Endothelial cell of hepatic sinusoid (primary cell): Measurements from ENCODE around the gene PTPRG.

Source experiments
- in situ Hi-C: cut with HindIII; loops from 2 replicates; pipeline ENCODE4 v1.10.0; 2017; ENCODE audit warnings: low sequenced_read_pairs

The PTPRG gene

DNA sequence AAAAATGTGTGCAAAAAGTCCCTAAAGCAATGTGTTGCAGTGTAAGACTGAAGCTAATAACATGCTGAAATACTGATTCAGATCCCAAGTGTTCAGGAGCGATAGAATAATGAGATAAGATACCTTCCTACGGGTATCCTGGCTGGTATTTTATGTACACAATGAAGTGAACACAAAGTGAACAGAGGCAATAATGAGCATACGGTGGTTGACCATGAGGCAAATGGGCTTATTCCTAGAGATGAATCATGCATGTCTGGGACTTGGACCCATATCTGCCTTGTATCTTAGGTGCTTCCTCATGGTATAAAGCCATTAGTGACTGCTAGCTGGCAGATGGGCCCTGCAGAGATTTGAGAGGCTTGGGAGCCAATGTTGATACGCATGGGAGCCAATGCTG is 21.5 kb downstream of the PTPRG start:
- in situ Hi-C loops: no loop called here

DNA sequence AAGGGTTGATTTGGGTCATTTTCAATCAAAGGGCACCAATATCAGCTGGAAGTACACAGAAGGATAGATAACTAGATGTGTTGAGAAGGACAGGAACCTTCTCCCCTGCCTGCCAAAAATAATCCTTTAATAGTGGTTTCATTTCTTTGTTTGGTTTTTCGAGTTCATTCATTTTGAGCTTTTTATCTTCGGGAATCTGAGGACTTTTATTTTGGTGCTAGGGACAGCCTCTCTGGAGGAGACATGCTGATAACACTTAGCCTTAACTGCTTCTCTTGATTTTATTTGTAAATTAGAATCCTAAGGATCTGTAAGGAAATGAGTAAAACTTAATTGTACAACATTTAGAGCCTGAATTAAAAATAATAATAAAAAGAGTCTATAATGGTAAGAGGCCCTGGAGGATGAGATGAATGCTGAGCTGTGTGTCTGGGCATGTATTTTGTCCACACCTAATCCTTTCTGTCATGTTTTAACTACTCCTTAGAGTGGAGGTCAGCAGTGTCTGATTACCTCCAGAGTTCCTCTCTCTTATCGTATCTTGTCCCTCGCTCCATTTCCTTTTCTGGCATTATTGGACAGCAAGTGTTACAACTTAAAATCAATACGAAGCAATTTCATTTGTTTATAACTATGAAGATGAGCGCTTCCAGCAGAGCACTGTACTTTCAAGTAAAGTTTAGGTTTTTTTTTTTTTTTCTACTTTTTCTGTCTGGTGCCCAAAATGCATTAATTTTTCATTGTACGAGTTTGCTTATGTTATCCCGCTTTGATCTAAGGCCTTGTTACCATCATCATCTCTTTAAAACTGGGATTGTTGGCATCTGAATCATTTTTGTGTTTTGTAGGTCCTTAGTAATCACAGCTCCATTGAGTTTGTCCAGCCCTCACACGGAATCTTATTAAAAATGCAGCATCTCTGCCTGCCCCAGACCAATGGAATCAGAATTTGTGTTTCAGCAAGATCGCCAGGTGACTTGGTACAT is 22.8 kb downstream of the PTPRG start:
- in situ Hi-C loops: no loop called here

DNA sequence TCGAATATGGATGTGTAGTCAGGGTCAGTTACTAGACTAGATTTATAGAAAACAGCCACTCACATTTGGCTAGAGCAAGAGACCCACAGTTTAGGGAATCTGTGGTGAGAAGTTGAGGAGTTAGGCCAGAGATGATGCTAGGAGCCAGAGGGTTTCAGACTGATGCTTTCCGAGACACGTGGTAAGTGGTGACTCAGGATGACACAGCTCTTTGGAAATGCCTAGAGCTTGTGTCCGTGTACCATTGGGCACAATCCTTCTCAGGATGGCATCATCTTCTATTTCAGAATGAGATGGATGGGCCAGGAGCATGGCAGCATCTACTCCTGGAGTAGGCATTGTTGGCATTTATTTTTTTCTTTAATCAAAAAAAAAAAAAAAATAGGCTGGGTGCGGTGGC is 28.5 kb downstream of the PTPRG start:
- in situ Hi-C loops: loop anchor here (5.0 kb wide), 1 partner anchor 52 kb away; no protein-coding TSS in a partner anchor

DNA sequence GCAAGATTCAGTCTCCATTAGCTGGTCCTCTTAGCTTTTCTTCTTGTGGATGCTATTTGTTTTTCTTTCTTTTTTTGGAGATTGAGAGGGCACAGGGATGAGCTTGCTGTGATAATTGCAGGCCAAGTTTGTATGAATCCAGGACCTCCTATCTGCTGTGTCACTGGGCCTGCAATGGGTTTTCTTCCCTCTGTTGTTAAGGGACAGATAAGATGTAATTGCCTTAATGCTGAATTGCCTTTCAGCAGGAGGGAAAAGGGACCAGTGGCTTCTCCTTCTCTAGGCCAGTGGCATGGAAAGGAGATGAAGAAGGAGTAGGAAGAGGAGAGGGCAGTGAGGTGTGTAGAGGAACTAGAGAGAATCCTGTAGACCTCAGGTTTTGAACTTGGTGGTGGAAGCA is 29.9 kb downstream of the PTPRG start:
- in situ Hi-C loops: no loop called here

DNA sequence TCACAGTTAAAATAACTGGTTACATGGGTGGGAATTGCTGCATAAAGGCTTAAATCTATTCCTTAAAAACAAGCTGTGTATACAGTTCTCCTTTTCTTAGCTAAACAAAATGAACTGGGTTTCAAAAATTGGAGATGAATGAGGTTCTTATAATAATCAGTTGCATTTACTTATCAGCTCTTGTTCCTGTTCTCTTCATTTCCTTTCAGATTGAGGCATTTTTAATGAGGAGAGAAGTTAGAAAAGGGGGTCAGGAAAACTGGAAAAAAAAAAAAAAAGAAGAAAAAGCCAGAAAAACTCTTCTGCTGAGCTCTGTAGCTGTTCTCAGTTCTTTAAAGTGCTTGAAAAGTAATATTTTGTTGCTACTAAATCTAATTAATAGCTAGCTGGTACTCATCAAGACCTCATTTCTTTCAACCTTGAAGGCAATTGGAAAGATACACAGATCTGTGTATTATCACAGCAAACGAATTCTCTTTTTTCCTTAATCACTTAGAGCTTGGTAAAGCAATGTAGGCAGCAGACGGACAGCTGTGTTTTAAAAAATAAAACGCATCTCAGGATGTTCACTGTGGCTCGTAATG is 32.2 kb downstream of the PTPRG start:
- in situ Hi-C loops: no loop called here

DNA sequence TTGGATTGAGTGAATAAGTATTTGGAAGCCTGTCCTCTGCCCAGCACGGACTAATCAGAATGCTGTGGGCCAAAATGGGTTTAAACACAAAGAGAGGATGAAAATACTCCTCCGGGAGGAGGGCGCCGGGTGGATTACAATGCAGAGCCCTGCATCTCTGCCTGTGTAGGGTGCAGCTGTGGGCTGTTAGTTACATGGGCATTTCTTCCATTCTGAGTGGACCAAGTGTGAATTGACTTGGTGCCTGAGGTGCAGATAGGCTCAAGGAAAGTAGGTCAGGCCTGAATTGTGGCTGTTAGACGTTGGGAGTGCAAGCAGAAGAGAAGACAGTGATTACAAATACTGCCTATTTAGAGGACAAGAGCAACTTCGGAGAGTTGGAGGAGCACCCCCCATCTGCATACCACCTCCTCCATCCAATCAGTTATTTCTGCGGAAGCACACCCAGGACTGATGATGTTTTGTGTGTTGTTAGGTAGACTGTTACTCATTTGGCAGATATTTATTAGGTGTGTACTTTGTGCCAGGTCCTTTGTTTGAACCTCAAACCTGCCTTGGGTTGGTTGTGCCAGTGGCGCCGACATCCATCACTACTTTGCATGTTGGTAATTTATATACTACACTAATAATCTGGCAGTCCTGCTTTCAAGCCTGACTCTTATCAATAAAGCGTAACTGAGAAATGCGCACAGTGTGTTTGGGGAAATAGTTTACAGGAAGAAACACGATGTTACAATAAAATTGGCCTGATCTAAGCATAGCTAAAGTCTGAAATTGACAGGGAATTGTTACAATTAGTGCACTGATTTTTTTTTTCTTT is 33.0 kb downstream of the PTPRG start:
- in situ Hi-C loops: no loop called here

DNA sequence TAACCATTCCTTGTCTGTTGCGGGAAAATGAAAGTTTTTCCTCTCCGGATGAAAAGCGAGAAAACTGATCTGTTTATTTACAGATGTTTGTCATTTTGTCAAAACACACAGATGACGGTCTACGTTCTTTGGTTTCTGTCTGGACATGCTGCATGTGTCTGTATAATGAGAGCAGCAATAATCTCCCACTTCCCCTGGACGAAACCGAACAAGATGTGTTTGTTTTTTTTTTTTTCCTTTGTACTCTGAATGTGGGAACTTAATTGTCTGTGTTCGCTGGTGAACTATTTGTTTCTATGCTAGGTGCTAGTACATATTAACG is 33.6 kb downstream of the PTPRG start:
- in situ Hi-C loops: no loop called here

DNA sequence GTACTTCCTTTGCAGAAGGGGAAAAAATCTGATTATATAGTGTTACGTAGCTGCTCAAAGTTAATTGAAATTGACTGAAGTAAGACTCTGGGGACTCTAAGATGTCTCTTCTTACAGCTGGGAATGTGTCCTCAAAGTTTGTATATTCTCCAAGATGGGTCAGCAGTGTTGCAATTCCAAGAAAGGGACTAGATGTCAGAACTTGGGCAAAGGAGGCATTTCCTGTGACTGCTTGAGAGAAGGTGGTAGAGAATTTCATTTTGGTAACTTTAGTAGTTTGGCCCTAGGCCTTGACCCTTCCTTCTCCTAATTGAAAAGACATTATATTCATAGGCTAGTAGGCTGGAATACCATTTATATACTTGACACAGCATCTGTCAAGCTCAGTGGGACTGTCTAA is 33.9 kb downstream of the PTPRG start:
- in situ Hi-C loops: no loop called here

DNA sequence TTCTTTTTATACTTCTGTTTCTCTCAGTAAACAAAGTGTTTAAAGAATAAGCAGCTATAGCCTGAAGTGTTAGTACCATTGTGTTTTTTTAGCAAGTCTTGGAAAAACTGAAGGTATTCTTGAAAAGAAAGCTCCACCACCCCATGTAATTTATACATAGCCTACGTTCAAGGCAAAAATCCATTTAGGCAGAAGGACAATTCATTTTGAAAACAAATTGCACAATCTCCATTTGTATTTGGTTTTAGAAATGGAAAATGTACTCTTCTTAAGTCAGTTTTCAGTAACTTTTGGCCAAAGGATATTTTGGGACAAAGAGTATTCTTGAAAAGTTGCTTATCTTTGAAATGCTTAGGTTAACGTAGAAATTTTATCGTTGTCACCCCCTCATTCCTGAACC is 34.5 kb downstream of the PTPRG start:
- in situ Hi-C loops: no loop called here

DNA sequence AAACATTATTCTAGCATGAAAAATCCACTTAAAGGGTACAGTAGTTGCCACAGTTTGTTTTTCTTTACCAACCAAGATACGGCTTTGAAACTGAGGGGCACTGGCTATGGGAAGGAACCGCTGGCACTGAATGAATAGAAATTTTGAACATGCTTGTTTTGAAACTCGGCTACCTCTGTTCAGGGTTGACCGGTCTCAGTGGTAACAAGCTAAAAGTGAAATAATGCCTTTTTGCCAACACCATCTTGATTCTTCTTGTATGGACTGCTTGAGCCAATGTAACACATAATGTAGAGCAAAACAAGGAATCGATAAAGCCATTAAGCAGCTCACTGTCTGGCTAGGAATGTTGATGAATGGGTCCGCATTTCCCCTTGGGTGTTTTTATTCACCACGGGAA is 36.5 kb downstream of the PTPRG start:
- in situ Hi-C loops: no loop called here

DNA sequence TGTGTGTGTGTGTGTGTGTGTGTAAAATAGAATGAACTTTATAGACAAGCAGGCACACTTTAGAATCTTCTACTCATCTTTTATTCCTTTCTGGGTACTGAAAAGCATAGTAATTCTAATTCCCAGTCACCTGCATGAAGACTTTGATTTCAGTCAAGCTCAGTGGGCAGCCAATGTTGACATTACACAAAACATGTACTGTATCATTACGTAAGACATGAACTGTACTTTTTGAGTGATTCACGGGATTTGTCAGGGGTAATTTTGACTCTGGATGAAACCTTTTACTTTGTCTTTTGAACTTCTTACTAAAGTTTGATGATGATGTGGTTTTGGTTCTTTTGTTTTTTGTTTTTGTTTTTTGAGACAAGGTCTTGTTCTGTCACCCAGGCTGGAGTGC is 38.8 kb downstream of the PTPRG start:
- in situ Hi-C loops: no loop called here

DNA sequence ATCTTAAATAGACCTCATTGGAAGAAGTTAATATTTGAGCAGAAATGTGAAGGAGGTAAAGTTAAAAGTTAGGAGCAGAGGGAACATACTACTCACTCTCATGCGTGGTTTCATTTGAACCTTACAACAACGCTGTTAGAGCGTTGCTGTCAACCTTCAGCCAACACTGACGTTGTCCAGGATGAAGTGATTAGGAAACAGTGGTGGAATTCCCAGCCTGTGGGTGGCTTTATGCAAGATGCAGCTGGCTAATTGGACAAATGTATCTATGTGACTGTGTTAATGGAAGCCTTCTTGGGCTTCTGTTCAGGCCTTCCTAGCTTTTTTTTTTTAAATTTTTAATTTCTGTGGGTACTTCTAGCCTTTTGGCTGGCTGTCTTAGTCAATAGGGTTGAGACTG is 40.5 kb downstream of the PTPRG start:
- in situ Hi-C loops: no loop called here

DNA sequence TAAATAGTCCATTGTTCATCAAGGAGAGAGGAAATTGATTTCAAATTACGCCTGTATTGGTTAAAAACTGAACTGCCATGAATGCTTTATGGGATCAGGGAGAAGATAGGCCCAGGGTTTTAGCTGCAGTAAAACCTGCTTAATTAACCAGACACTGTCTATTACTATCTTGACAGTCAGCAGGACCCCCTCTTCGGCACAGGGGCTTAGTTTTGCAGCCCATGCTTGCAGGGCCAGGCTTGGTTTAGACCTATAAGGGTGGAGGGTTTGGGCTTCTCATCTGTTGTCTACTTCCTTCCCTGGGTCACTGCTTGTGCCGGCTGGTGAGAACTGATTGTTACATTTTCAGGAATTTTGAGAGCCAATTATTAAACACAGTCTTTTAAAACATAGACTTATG is 41.1 kb downstream of the PTPRG start:
- in situ Hi-C loops: no loop called here

DNA sequence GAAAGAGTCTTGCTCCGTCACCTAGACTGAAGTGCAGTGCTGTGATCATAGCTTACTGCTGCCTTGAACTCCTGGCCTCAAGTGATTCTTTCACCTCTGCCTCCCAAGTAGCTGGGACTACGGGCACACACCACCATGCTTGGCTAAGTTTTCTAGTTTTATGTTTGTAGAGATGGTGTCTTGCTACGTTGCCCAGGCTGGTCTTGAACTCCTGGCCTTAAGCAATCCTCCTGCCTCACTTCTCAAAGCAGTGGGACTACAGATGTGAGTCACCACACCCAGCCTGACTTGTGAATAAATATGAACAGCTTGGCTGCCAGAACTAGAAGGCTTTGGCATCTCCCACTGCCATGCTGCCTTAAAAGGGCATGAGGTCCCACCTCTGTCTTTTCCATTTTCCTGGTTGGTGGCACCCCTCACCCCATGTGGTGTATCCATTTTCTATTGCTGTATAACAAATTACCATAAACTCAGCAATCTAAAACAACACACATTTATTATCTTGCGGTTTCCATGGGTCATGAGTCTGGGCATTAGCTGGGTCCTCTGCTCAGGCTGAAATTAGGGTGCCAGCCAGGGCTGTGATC is 44.3 kb downstream of the PTPRG start:
- in situ Hi-C loops: no loop called here

DNA sequence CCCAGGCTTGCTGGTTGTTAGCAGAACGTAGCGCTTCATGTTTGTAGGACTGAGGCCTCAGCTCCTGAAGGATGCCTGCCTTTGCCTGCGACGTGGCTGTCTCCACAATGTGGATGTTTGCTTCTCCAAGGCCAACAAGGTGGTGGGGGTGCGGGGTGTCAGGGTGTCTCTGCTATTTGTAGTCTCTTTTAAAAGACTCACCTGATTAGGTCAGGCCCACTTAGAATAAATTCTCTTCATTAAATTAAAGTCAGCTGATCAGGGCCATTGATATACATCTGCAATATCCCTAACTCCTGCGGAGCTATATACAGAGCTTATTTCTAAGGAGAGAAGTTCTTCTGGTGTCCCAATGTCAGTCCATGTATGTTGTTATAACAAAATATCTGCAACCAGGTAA is 44.8 kb downstream of the PTPRG start:
- in situ Hi-C loops: no loop called here

DNA sequence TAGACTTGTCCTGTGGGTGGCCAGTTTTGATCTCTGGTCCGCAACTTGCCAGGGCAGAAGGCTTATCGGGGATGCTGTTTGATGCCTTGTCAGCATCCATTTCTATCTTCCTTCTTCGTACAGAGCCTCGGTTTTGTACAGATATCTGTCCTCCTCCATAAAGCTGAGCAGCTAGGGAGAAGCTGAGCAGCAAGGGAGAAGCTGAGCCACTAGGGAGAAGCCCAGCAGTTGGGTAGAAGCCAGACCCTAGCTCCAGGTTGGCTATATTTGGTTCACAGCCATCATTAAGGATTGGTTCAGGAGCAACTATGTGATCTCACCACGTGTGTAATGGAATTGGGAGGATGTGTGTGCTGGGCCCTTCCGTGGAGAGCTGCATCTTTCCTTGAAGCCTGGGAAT is 46.7 kb downstream of the PTPRG start:
- in situ Hi-C loops: no loop called here

DNA sequence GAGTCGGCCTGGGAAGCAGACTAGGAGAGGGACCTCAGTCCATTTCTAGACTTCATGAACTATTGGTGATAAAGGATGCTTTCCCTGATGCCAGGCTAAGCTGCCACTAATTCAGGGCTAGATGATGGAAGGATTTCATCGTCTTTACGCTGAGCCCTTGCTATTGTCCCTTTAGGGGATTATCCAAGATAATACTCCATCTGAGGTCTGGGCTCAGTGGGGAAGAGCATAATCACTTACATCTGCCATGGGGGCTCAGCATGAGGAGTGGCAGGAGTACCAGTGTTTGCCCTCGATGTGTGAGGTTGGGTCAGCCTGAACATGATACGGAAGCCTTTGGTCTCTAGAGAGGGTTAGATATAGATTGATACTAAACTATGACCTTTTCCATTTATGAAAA is 47.3 kb downstream of the PTPRG start:
- in situ Hi-C loops: no loop called here

DNA sequence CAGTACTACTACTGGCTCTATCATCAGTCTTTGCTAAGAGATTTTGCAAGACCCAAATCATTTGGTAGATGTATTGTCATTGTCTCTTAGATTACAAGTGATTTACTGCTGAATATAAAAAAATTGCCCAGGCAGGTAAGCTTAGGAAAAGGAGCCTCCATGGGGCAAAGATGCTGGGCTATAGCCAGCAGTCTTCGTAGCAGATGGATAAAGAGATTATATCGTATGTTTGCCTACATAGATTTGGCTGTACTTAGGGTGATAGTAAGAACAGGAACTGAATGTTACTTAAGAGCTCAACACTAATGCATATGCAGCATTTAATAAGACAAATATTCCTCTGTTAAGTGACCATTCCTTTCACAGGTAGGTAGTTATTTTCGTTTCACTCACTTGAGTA is 48.9 kb downstream of the PTPRG start:
- in situ Hi-C loops: no loop called here

DNA sequence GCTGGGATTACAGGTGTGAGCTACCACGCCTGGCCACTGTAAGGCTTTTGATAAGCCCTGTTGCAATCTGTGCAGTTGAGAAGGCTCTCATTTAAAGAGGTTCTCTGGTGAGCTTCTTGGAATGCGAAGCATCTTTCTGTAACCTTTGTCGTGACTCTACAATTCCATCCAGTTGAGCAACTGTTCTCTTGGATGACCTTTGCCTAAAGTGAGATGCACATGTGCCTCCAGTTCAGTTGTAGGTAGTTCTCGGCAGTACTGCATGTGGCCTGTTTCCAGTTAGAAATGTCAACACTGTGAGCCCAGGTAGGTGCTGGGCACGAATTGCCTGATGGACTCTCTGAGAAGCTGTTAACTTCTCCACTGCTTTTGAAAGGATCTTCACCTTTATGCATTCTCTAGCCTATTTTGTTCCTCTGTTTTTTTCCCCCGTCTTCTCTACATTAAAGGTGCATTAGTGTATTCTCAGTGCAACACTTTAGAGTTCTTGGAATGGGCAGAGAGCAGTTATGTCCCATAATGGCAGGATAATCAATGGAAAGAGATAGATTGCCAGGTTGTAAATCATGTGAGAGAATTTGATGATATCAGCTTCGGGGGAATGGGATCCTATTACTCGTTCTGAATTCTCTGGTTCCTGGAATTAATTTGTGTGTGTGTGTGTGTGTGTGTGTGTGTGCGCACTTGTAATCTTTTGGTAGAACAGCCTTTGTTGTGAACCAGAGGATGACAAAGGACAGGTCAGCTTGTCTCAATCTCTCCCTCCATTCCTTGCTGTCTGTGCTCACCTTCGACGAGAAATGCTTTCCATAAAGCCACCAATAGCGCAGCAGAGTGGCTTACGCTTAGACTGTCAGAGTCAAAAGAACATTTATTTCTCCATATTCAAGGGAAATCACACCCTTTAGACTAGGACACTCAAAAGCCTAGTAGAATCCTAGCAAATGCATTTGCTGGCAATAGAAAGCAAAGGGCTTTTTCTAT is 51.1 kb downstream of the PTPRG start:
- in situ Hi-C loops: no loop called here

DNA sequence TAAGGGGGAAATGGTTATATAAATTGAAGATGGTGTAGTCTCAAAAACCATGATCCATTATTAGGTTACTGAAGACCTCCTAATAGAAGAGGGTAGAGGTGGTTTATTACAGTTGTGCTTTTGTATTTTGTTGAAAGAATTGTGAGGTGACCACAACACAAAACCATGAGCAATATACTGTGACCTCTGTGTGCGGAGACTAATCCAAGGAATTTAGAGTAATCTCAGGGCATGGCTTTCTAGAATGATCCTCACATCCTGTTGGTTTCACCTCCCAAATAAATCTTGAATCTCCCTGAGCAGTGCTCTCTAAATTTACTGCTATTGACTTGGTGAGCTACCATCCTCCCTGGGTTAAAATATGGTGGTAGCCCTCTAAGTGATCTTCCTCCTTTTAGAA is 52.3 kb downstream of the PTPRG start:
- in situ Hi-C loops: no loop called here
